Ovary (tissue), 9 donors: Measurements from ENCODE around the gene ZNF280B. TPM values are rescaled to one million over a fixed set of nuclear protein-coding genes. Genes with fewer than 3 reads are reported as not detected.

Experiments
- DNase-seq, 5 donors: peaks; one replicate each; pipeline ENCODE4 v3.0.0-alpha.2; 2019 to 2020
- H3K27ac ChIP-seq, 2 donors: fragments of 200-600 bp; one replicate each; pipeline versions ENCODE4 v1.5.1 to v1.8.0; 2019 to 2022
- H3K27me3 ChIP-seq: fragments of 200-600 bp; one replicate; pipeline ENCODE4 v1.8.0; 2022
- H3K36me3 ChIP-seq: fragments of 200-600 bp; sonication (generic); one replicate; pipeline ENCODE4 v1.5.1; 2019
- H3K4me1 ChIP-seq: one replicate; pipeline ENCODE4 v1.8.1; 2013; ENCODE audit warnings: mild to moderate bottlenecking, moderate library complexity; ENCODE audit not compliant: insufficient read depth
- H3K4me3 ChIP-seq: fragments of 200-600 bp; sonication (generic); one replicate; pipeline ENCODE4 v1.5.1; 2017
- H3K9me3 ChIP-seq, 2 donors: fragments of 200-600 bp in 1 of 2; sonication (generic) in 1 of 2; one replicate each; pipeline versions ENCODE4 v1.5.1 to v1.8.1; 2013 to 2019; ENCODE audit warnings: mild to moderate bottlenecking in 1 of 2, moderate library complexity in 1 of 2
- EP300 ChIP-seq: sonication (generic); formaldehyde crosslinking; IDR thresholded peaks from one replicate; pipeline ENCODE4 v1.6.1; 2017; ENCODE audit warnings: antibody characterized with exemption
- POLR2A ChIP-seq: fragments of 450-650 bp; IDR thresholded peaks from one replicate; pipeline ENCODE4 v1.6.1; 2017; ENCODE audit warnings: antibody characterized with exemption, mild to moderate bottlenecking, moderate library complexity
- WGBS, 3 donors: extraction: QIAGEN DNeasy Blood & Tissue Kit in 1 of 3; methylation state at CpG; one replicate each; pipeline versions ENCODE4 v1.1.5 to v1.1.7; 2013 to 2017; 5-methylcytosine and 5-hydroxymethylcytosine counted together
- intact Hi-C, 4 donors: fragments of 100-400 bp; cut with DNase I; formaldehyde crosslinking; loops; one replicate each; pipeline versions ENCODE4 v1.11.0 to v1.15.1; 2022 to 2023
- polyA plus RNA-seq, 2 donors: library from polyadenylated mRNA; stranded (reverse); fragments of 200-250 nt in 1 of 2; fragments of 350-450 nt in 1 of 2; fragmentation: Illumina TruSeq in 1 of 2; extraction: RNeasy Lipid Tissue Mini Kit (QIAGEN cat#74804) in 1 of 2; gene quantifications; one replicate each; pipeline ENCODE4 v1.2.3, GENCODE V29; 2013 to 2014
- total RNA-seq, 7 donors: library from RNA; depleted of rRNA in 2 of 7; stranded (reverse); fragments of >200 nt in 2 of 7; fragmentation: NEBNext Ultra II Directional in 3 of 7; extraction: Animal tissue kit (Norgen Biotek cat#: 25700) in 3 of 7; gene quantifications; one replicate each; pipeline versions ENCODE4 v1.1.0 to v1.2.4, GENCODE V29; 2016 to 2023
- TF ChIP-seq, protein P1 (sequence below), 3 donors: fragments of 450-650 bp in 2 of 3; fragments of 200-600 bp in 1 of 3; IDR thresholded peaks; one replicate each; pipeline versions ENCODE4 v1.5.1 to v1.8.0; 2016 to 2022; ENCODE audit warnings: antibody characterized with exemption in 3 of 3, mild to moderate bottlenecking in 1 of 3
- donor health status: DM: no; HTN: no; CAD: no; lungs with moderate emphysema.
- donor health status: DM: no; HTN: no; CAD: no.
- donor health status: Bipolar disorder and iron deficiency.
- donor health status: DM: yes; HTN: yes; CAD: no.
- donor health status: DM: no; HTN: no; CAD: no.
- donor health status: DM: yes; HTN: yes; CAD: no.

ZNF280B gene
- total and polyA plus RNA-seq, 9 donors = 0.72 to 4.0 (median 2.3) TPM

DNA sequence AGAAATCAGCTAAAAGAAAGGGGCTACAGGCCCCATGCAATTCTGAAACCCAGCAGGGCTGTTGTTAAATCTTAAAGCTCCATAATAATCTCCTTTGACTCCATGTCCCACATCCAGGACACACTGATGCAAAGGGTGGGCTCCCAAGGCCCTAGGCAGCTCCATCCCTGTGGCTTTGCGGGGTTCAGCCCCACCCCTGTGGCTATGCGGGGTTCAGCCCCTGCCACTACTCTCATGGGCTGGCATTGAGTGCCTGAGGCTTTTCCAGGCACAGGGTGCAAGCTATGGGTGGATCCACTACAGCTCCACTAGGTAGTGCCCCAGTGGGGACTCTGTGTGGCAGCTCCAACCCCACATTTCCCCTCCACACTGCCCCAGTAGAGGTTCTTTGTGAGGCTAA is 20.2 kb upstream of the ZNF280B start:
- no peak overlapping the region for H3K27ac ChIP-seq
- H3K27me3 ChIP-seq = no peaks in the 10 kb centered on the region
- WGBS, 3 donors = 92 to 100% (median 94%) methylated on average over 1 to 2 of the region's 2 CpGs
- no peak for DNase-seq
- no peaks in the 10 kb centered on the region for H3K4me1 ChIP-seq
- H3K4me3 ChIP-seq = no peak overlapping the region
- H3K9me3 ChIP-seq = no peaks in the 10 kb centered on the region
- TF ChIP-seq, protein P1, sequence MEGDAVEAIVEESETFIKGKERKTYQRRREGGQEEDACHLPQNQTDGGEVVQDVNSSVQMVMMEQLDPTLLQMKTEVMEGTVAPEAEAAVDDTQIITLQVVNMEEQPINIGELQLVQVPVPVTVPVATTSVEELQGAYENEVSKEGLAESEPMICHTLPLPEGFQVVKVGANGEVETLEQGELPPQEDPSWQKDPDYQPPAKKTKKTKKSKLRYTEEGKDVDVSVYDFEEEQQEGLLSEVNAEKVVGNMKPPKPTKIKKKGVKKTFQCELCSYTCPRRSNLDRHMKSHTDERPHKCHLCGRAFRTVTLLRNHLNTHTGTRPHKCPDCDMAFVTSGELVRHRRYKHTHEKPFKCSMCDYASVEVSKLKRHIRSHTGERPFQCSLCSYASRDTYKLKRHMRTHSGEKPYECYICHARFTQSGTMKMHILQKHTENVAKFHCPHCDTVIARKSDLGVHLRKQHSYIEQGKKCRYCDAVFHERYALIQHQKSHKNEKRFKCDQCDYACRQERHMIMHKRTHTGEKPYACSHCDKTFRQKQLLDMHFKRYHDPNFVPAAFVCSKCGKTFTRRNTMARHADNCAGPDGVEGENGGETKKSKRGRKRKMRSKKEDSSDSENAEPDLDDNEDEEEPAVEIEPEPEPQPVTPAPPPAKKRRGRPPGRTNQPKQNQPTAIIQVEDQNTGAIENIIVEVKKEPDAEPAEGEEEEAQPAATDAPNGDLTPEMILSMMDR (IDR thresholded peaks at IDR 0.05) = no peak
- TF ChIP-seq EP300 (no peak), POLR2A (no peak)
- intact Hi-C loops = no loop called here
- no peaks in the 10 kb centered on the region for H3K36me3 ChIP-seq

DNA sequence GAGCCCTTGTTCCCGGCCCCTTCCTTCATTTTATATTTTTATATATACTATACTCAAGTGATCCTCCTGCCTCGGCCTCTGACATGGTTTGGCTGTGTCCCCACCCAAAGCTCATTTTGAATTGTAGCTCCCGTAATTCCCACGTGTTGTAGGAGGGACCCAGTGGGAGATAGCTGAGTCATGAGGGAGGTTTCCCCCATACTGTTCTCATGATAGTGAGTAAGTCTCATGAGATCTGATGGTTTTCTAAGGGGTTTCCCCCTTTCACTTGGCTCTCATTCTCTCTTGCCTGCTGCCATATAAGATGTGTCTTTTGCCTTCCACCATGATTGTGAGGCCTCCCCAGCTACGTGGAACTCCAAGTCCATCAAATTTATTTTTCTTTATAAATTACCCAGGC is 18.8 kb upstream of the ZNF280B start:
- Histone ChIP-seq H3K27me3 (no peaks in the 10 kb centered on the region), H3K9me3 (no peaks in the 10 kb centered on the region), H3K27ac (no peak overlapping the region), H3K4me3 (no peak overlapping the region), H3K36me3 (no peaks in the 10 kb centered on the region), H3K4me1 (no peaks in the 10 kb centered on the region)
- intact Hi-C loops = no loop called here
- DNase-seq = no peak
- TF ChIP-seq POLR2A (no peak), EP300 (no peak)
- TF ChIP-seq, protein P1 (IDR thresholded peaks at IDR 0.05) = no peak
- 57 to 75% (median 72%) methylated on average over 5 of the region's 5 CpGs for WGBS, 3 donors

DNA sequence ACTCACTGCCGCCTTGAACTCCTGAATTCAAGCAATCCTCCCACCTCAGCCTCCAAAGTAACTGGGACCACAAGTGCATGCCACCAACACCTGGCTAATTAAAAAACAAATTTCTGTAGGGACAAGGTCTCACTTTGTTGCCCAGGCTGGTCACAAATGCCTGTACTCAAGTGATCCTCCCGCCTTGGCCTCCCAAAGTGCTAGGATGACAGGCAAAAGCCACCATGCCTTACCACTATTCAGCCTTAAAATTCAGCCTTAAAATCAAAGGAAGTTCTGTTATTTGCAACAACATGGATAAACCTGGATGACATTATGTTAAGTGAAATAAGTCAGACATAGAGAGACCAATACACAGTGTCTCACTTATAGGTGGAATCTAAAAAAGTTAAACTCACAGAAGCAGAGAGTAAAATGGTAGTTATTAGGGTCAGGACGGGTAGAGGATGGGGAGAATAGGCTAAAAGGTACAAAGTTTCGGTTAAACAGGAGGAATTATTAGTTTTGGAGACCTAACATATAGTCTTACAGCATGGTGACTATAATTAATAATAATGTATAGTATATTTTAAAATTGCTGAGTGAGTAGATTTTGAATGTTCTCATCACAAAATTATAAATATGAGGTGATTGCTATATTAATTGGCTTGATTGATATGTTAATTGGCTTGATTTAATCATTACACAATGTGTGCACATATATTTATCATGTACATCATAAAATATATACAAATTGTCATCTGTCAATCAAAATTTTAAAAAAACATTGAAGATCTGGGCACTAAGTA is 17.8 kb upstream of the ZNF280B start:
- WGBS, 3 donors = 73 to 80% (median 78%) methylated on average over 4 of the region's 4 CpGs
- Histone ChIP-seq H3K9me3 (no peaks in the 10 kb centered on the region), H3K4me3 (no peak overlapping the region), H3K27me3 (no peaks in the 10 kb centered on the region), H3K4me1 (no peaks in the 10 kb centered on the region), H3K36me3 (no peaks in the 10 kb centered on the region), H3K27ac (no peak overlapping the region)
- intact Hi-C loops = no loop called here
- no peak for TF ChIP-seq POLR2A
- TF ChIP-seq, protein P1 (IDR thresholded peaks at IDR 0.05) = no peak
- no peak for TF ChIP-seq EP300
- no peak for DNase-seq

DNA sequence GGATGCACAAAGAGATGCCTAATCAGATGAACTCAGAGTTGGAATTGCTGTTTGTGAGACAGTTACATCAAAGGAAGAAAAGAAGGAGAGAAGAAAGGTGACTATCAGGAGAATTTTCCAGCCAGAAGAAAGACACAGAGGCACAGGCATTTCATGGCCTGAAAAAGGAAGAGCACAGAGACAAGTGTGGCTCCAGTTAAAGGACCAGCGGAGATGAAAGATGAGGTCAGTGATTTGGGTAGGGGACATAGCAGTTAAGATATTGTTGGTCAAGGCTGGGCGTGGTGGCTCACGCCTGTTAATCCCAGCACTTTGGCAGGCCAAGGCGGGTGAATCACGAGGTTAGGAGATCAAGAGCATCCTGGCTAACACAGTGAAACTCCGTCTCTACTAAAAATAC is 15.0 kb upstream of the ZNF280B start:
- Histone ChIP-seq H3K27ac (no peak overlapping the region), H3K9me3 (no peaks in the 10 kb centered on the region), H3K4me1 (no peaks in the 10 kb centered on the region), H3K4me3 (no peak overlapping the region), H3K36me3 (no peaks in the 10 kb centered on the region), H3K27me3 (no peaks in the 10 kb centered on the region)
- TF ChIP-seq, protein P1 (IDR thresholded peaks at IDR 0.05) = no peak
- TF ChIP-seq POLR2A (no peak), EP300 (no peak)
- 78 to 83% (median 81%) methylated on average over 6 of the region's 6 CpGs for WGBS, 3 donors
- intact Hi-C loops = no loop called here
- no peak for DNase-seq
